GM18526 (cell line): Measurements from ENCODE around the gene MGAT5.

Experiments used
- POLR2A ChIP-seq: IDR thresholded peaks from 3 replicates; pipeline ENCODE4 v1.6.1; 2011; ENCODE audit not compliant: insufficient read length; ENCODE audit errors: extremely low read depth

Gene MGAT5

GRCh38 chr2:134368009-134368817 is 114.3 kb downstream of the MGAT5 start:
- TF ChIP-seq POLR2A = no peak

GRCh38 chr2:134369220-134369902 is 115.5 kb downstream of the MGAT5 start:
- no peak for TF ChIP-seq POLR2A

GRCh38 chr2:134370655-134371445 is 117.0 kb downstream of the MGAT5 start:
- no peak for TF ChIP-seq POLR2A

- no peak for TF ChIP-seq POLR2A
These were observed 118.3 kb downstream of the MGAT5 start for GRCh38 chr2:134372141-134372540.

- TF ChIP-seq POLR2A = no peak
These were observed 118.8 kb downstream of the MGAT5 start for GRCh38 chr2:134372611-134373131.

- no peak for TF ChIP-seq POLR2A
These were observed 122.1 kb downstream of the MGAT5 start for GRCh38 chr2:134375935-134376334.

GRCh38 chr2:134377730-134378129 is 123.9 kb downstream of the MGAT5 start:
- TF ChIP-seq POLR2A = no peak

- TF ChIP-seq POLR2A = no peak
These were observed 125.4 kb downstream of the MGAT5 start for GRCh38 chr2:134379293-134379692.

GRCh38 chr2:134379722-134380121 is 125.8 kb downstream of the MGAT5 start:
- TF ChIP-seq POLR2A = no peak

- no peak for TF ChIP-seq POLR2A
These were observed 127.3 kb downstream of the MGAT5 start for GRCh38 chr2:134381141-134381540.

GRCh38 chr2:134384131-134384530 is 130.3 kb downstream of the MGAT5 start:
- TF ChIP-seq POLR2A = no peak

- no peak for TF ChIP-seq POLR2A
These were observed 131.3 kb downstream of the MGAT5 start for GRCh38 chr2:134385195-134385594.

GRCh38 chr2:134386310-134386709 is 132.4 kb downstream of the MGAT5 start:
- no peak for TF ChIP-seq POLR2A

- TF ChIP-seq POLR2A = no peak
These were observed 135.5 kb downstream of the MGAT5 start for GRCh38 chr2:134389381-134389780.

GRCh38 chr2:134391751-134392160 is 137.9 kb downstream of the MGAT5 start:
- TF ChIP-seq POLR2A = no peak
